Activated naive CD8-positive, alpha-beta T cell treated with anti-CD3 and anti-CD28 coated beads for 36 hours (primary cell): ENCODE data around the gene PCDHGA1. TPM values are rescaled to one million over a fixed set of nuclear protein-coding genes. Genes with fewer than 3 reads are reported as not detected.
"Not testable (repeated sequence)": the region's sequence is repeated elsewhere in the genome, so short reads cannot be mapped to it uniquely, and the experiment has no call there.

Experiments used
- DNase-seq: peaks from one replicate; pipeline ENCODE4 v3.0.0; 2021
- H3K27ac Mint-ChIP-seq: one replicate; pipeline ENCODE4 v1.8.0; 2022; ENCODE audit warnings: mild to moderate bottlenecking, moderate library complexity, mixed read lengths
- H3K27me3 Mint-ChIP-seq: one replicate; pipeline ENCODE4 v1.8.0; 2022; ENCODE audit warnings: mild to moderate bottlenecking, mixed read lengths
- H3K36me3 Mint-ChIP-seq: one replicate; pipeline ENCODE4 v1.8.0; 2021; ENCODE audit warnings: mild to moderate bottlenecking, mixed read lengths
- H3K4me1 Mint-ChIP-seq: one replicate; pipeline ENCODE4 v1.8.0; 2021; ENCODE audit warnings: mixed read lengths
- H3K4me3 Mint-ChIP-seq: one replicate; pipeline ENCODE4 v1.8.0; 2022; ENCODE audit warnings: mild to moderate bottlenecking, moderate library complexity, mixed read lengths
- H3K9me3 Mint-ChIP-seq: one replicate; pipeline ENCODE4 v1.8.0; 2022; ENCODE audit warnings: mixed read lengths
- total RNA-seq, 2 experiments: library from RNA; stranded (reverse); gene quantifications; one replicate each; pipeline ENCODE4 v1.2.3, GENCODE V29; 2021

The PCDHGA1 gene
- total RNA-seq, 2 experiments from 2014 or later, result not detected

DNA sequence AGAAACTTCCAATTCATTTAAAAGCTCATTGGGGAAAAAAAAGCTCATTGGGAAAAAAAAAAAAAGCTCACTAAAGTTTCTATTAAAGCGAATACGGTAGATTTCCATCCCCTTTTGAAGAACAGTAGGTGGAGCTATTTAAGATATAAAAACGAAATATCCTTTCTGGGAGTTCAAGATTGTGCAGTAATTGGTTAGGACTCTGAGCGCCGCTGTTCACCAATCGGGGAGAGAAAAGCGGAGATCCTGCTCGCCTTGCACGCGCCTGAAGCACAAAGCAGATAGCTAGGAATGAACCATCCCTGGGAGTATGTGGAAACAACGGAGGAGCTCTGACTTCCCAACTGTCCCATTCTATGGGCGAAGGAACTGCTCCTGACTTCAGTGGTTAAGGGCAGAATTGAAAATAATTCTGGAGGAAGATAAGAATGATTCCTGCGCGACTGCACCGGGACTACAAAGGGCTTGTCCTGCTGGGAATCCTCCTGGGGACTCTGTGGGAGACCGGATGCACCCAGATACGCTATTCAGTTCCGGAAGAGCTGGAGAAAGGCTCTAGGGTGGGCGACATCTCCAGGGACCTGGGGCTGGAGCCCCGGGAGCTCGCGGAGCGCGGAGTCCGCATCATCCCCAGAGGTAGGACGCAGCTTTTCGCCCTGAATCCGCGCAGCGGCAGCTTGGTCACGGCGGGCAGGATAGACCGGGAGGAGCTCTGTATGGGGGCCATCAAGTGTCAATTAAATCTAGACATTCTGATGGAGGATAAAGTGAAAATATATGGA is 100.2 kb downstream of the PCDHGA1 start, which contains the start of gene PCDHGA12:
TSS of gene PCDHGA12 (plus strand) at position 176 of the 782 bp plus-strand sequence. CDS start at position 429, 253 bp downstream.
- H3K27ac Mint-ChIP-seq, result no peak within 1 kb of the TSS
- peaks cover 28% of the 10 kb centered on the region for H3K9me3 Mint-ChIP-seq
- H3K36me3 Mint-ChIP-seq, result peaks cover 26% of the 10 kb centered on the region
- DNase-seq, result peak; percentile 38
- H3K27me3 Mint-ChIP-seq, result peaks cover 85% of the 10 kb centered on the region
- peaks cover 6% of the 10 kb centered on the region for H3K4me1 Mint-ChIP-seq
- peak within 1 kb of the TSS; percentile 44 for H3K4me3 Mint-ChIP-seq

DNA sequence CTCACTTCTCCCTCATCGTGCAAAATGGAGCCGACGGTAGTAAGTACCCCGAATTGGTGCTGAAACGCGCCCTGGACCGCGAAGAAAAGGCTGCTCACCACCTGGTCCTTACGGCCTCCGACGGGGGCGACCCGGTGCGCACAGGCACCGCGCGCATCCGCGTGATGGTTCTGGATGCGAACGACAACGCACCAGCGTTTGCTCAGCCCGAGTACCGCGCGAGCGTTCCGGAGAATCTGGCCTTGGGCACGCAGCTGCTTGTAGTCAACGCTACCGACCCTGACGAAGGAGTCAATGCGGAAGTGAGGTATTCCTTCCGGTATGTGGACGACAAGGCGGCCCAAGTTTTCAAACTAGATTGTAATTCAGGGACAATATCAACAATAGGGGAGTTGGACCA is 101.0 kb downstream of the PCDHGA1 start:
- H3K4me3 Mint-ChIP-seq, result peak overlapping the region; percentile 44
- peaks cover 26% of the 10 kb centered on the region for H3K36me3 Mint-ChIP-seq
- H3K27ac Mint-ChIP-seq, result no peak overlapping the region
- no peak for DNase-seq
- H3K27me3 Mint-ChIP-seq, result peaks cover 81% of the 10 kb centered on the region
- peaks cover 6% of the 10 kb centered on the region for H3K4me1 Mint-ChIP-seq
- peaks cover 28% of the 10 kb centered on the region for H3K9me3 Mint-ChIP-seq

DNA sequence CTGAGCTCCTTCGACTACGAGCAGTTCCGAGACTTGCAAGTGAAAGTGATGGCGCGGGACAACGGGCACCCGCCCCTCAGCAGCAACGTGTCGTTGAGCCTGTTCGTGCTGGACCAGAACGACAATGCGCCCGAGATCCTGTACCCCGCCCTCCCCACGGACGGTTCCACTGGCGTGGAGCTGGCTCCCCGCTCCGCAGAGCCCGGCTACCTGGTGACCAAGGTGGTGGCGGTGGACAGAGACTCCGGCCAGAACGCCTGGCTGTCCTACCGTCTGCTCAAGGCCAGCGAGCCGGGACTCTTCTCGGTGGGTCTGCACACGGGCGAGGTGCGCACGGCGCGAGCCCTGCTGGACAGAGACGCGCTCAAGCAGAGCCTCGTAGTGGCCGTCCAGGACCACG is 102.0 kb downstream of the PCDHGA1 start:
- H3K4me3 Mint-ChIP-seq, DNase-seq, H3K4me1 Mint-ChIP-seq, H3K27ac Mint-ChIP-seq: not testable (repeated sequence)
- Mint-ChIP-seq H3K27me3 (peaks cover 75% of the 10 kb centered on the region), H3K36me3 (peaks cover 26% of the 10 kb centered on the region), H3K9me3 (peaks cover 29% of the 10 kb centered on the region)

DNA sequence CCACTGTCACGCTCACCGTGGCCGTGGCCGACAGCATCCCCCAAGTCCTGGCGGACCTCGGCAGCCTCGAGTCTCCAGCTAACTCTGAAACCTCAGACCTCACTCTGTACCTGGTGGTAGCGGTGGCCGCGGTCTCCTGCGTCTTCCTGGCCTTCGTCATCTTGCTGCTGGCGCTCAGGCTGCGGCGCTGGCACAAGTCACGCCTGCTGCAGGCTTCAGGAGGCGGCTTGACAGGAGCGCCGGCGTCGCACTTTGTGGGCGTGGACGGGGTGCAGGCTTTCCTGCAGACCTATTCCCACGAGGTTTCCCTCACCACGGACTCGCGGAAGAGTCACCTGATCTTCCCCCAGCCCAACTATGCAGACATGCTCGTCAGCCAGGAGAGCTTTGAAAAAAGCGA is 102.4 kb downstream of the PCDHGA1 start:
- peaks cover 73% of the 10 kb centered on the region for H3K27me3 Mint-ChIP-seq
- H3K4me3 Mint-ChIP-seq, DNase-seq, H3K4me1 Mint-ChIP-seq, H3K27ac Mint-ChIP-seq: not testable (repeated sequence)
- H3K36me3 Mint-ChIP-seq, result peaks cover 26% of the 10 kb centered on the region
- peaks cover 29% of the 10 kb centered on the region for H3K9me3 Mint-ChIP-seq

DNA sequence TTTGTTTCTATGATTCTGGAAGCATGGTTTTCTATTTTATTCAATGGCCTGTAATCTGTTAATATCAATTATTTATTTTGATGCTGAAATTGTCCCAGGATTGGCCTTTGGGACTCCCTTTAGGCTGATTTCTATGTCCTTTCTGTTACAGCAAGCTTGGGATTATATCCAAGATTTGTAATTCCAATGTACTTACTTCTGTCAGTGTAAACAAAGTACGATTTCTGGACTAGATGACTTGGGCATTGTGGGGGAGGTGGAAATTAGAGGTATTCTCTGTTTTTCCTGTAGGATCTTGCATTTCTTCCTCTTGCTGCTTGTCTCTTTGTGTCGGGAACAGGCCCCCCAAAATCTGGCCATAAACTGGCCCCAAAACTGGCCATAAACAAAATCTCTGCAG is 103.7 kb downstream of the PCDHGA1 start:
- no peak for DNase-seq
- Mint-ChIP-seq H3K4me3 (no peak overlapping the region), H3K27me3 (peaks cover 64% of the 10 kb centered on the region), H3K27ac (no peak overlapping the region), H3K36me3 (peaks cover 22% of the 10 kb centered on the region), H3K4me1 (peaks cover 6% of the 10 kb centered on the region), H3K9me3 (peaks cover 25% of the 10 kb centered on the region)

DNA sequence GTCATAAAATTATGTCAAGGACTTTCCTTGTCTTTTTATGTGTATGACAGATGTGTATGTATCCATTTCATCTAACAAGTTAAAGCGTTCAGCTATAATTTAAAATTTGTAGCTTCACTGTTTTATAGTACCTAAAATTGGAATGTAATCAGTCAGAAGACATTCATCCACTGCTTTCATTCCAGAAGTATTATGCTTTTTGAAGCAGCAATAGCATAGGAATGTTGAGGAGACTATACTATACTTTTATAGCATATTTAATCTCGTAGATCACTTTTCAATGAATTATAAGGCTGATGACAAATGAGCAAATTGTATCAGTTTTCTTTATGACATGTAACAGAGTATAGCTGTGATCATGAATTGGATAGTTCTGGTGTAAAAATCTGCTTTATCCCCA is 106.9 kb downstream of the PCDHGA1 start:
- Mint-ChIP-seq H3K27ac (no peak overlapping the region), H3K9me3 (peaks cover 18% of the 10 kb centered on the region), H3K27me3 (peaks cover 44% of the 10 kb centered on the region), H3K4me3 (no peak overlapping the region), H3K4me1 (no peaks in the 10 kb centered on the region), H3K36me3 (peaks cover 6% of the 10 kb centered on the region)
- no peak for DNase-seq

DNA sequence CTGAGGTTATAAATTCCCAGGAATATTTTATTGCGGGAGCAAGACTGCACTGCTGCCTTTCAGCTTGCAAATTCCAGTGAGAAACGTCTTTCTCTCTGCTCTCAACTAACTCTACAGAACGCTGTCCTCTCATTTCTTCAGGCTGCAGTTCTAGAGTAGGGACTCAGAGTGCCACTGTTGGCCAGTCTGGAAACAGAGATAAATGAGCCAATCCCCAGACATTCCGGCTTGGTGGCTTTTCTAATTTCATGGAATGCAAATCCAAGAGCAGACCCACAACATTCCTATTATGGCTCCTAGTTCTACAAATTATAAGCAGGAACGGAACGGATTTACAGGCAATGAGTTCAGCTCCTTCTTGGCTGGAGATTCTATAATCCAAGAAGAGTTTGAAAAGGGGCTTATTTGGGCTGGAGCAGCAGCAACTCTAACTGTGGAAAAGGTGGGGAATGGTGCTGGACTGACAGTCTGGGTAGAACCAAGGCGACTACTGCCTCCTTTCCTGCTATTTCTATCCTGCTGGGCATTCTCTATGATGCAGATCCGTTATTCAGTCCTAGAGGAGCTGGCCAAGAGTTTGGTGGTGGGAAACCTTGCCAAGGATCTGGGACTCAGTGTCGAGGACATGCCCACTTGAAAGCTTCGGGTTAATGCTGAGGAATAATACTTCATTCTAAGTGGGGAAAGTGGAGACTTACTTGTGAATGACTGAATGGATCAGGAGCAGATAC is 109.3 kb downstream of the PCDHGA1 start:
- Mint-ChIP-seq H3K9me3 (peaks cover 10% of the 10 kb centered on the region), H3K4me1 (no peaks in the 10 kb centered on the region), H3K36me3 (no peaks in the 10 kb centered on the region), H3K27ac (no peak overlapping the region), H3K27me3 (peaks cover 27% of the 10 kb centered on the region), H3K4me3 (no peak overlapping the region)
- DNase-seq, result no peak

DNA sequence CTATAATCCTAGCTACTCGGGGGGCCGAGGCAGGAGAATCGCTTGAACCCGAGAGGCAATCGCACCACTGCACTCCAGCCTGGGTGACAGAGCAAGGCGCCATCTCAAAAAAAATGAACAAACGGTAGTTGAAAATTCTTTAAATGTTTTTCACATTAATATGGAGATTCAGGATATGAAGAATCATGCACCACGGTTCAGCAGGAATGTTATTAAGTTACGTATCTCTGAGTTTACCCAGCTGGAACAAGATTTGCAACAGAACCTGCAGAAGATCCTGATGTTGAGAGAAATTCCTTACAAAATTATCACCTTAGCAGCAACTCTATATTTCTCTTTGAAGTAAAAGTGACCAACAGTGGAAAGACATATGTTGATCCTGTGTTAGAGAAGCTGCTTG is 110.0 kb downstream of the PCDHGA1 start:
- Mint-ChIP-seq H3K36me3 (no peaks in the 10 kb centered on the region), H3K27me3 (peaks cover 23% of the 10 kb centered on the region), H3K4me3 (no peak overlapping the region), H3K4me1 (no peaks in the 10 kb centered on the region), H3K9me3 (peaks cover 11% of the 10 kb centered on the region), H3K27ac (no peak overlapping the region)
- no peak for DNase-seq

DNA sequence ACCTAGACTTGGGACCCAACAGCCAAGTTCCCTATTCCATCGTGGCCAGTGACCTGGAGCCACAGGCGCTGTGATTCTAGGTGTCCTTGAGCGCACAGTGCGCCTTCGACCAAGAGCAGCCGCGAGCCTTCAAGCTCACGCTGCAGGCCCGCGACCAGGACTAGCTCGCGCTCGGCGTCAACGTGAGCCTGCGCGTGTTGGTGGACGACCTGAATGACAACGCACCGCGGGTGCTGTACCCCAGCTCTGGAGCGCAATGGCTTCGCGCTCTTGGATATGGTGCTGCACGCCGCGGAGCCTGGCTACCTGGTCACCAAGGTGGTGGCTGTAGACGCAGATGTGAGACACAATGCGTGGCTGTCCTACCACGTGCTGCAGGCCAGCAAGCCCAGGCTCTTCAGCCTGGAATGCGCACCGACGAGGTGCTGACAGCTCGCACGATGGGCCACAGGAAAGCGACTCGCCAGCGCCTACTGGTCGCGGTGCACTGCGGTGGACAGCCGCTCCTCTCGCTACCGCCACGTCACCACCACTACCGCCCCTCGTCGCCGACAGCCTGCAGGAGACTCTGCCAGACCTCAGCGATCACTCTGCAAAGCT is 111.4 kb downstream of the PCDHGA1 start:
- Mint-ChIP-seq H3K27me3 (peaks cover 23% of the 10 kb centered on the region), H3K36me3 (no peaks in the 10 kb centered on the region), H3K4me1 (no peaks in the 10 kb centered on the region), H3K4me3 (no peak overlapping the region), H3K27ac (no peak overlapping the region), H3K9me3 (peaks cover 10% of the 10 kb centered on the region)
- DNase-seq, result no peak

DNA sequence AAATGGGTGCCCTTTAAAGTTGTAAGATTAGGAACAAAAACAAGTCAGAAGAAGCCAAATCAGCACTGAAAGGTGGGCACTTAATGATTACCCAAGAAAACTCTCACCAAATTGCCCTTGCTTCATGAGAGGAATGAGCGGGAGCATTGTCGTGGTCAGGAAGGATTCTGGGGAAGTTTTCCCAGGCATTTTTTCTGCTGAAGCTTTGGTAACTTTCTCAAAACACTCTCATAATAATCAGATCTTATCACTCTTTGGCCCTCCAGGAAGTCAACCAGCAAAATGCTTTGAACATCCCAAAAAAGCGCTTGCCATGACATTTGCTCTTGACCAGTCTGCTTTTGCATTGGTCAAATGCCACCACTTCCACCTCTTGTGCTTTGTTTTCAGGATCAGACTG is 135.0 kb downstream of the PCDHGA1 start:
- peaks cover 5% of the 10 kb centered on the region for H3K9me3 Mint-ChIP-seq
- H3K4me3 Mint-ChIP-seq, result no peak overlapping the region
- H3K36me3 Mint-ChIP-seq, result no peaks in the 10 kb centered on the region
- H3K27ac Mint-ChIP-seq, result no peak overlapping the region
- no peak for DNase-seq
- H3K4me1 Mint-ChIP-seq, result no peaks in the 10 kb centered on the region
- H3K27me3 Mint-ChIP-seq, result peaks cover 25% of the 10 kb centered on the region

DNA sequence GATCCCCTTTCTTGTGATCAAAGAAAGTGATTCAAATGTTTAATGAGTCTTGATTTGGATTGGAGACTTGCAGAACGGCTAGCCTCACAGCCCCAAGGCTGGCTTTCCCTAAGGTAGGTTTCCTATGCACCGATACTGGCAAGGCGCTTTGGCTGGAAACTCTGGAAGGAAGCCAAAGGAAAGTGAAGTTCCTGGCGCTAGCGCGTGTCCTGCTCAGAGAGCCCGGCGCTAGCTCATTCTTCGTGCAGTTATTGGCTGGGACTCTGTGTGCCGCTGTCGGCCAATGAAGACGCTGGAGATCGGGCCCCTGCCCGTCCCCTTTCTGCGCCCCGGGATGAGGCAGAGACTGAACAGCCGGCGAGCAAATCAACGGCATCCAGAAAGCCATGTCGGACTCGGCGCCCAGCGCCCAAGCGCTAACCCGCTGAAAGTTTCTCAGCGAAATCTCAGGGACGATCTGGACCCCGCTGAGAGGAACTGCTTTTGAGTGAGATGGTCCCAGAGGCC is 145.4 kb downstream of the PCDHGA1 start, which contains the start of gene PCDHGC3:
TSS of gene PCDHGC3 (plus strand) at position 342 of the 507 bp plus-strand sequence. CDS start at position 493, 151 bp downstream.
- peak; percentile 57 for DNase-seq

DNA sequence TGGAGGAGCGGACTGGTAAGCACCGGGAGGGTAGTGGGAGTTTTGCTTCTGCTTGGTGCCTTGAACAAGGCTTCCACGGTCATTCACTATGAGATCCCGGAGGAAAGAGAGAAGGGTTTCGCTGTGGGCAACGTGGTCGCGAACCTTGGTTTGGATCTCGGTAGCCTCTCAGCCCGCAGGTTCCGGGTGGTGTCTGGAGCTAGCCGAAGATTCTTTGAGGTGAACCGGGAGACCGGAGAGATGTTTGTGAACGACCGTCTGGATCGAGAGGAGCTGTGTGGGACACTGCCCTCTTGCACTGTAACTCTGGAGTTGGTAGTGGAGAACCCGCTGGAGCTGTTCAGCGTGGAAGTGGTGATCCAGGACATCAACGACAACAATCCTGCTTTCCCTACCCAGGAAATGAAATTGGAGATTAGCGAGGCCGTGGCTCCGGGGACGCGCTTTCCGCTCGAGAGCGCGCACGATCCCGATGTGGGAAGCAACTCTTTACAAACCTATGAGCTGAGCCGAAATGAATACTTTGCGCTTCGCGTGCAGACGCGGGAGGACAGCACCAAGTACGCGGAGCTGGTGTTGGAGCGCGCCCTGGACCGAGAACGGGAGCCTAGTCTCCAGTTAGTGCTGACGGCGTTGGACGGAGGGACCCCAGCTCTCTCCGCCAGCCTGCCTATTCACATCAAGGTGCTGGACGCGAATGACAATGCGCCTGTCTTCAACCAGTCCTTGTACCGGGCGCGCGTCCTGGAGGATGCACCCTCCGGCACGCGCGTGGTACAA is 146.0 kb downstream of the PCDHGA1 start:
- Mint-ChIP-seq H3K27ac (no peak overlapping the region), H3K27me3 (peaks cover 66% of the 10 kb centered on the region), H3K9me3 (no peaks in the 10 kb centered on the region), H3K4me3 (peak overlapping the region; percentile 87), H3K4me1 (peaks cover 20% of the 10 kb centered on the region), H3K36me3 (no peaks in the 10 kb centered on the region)
- no peak for DNase-seq

More for the DNA sequence above, 145.4 kb downstream of the PCDHGA1 start, which contains the start of gene PCDHGC3:
- peaks cover 60% of the 10 kb centered on the region for H3K27me3 Mint-ChIP-seq
- peaks cover 20% of the 10 kb centered on the region for H3K4me1 Mint-ChIP-seq
- H3K27ac Mint-ChIP-seq, result no peak within 1 kb of the TSS
- H3K9me3 Mint-ChIP-seq, result no peaks in the 10 kb centered on the region
- peak within 1 kb of the TSS; percentile 87 for H3K4me3 Mint-ChIP-seq
- H3K36me3 Mint-ChIP-seq, result no peaks in the 10 kb centered on the region

DNA sequence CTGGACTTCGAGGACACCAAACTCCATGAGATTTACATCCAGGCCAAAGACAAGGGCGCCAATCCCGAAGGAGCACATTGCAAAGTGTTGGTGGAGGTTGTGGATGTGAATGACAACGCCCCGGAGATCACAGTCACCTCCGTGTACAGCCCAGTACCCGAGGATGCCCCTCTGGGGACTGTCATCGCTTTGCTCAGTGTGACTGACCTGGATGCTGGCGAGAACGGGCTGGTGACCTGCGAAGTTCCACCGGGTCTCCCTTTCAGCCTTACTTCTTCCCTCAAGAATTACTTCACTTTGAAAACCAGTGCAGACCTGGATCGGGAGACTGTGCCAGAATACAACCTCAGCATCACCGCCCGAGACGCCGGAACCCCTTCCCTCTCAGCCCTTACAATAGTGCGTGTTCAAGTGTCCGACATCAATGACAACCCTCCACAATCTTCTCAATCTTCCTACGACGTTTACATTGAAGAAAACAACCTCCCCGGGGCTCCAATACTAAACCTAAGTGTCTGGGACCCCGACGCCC is 146.8 kb downstream of the PCDHGA1 start:
- Mint-ChIP-seq H3K36me3 (no peaks in the 10 kb centered on the region), H3K9me3 (no peaks in the 10 kb centered on the region), H3K27me3 (peaks cover 72% of the 10 kb centered on the region), H3K4me3 (peak overlapping the region; percentile 87), H3K4me1 (peaks cover 20% of the 10 kb centered on the region), H3K27ac (no peak overlapping the region)
- DNase-seq, result no peak

DNA sequence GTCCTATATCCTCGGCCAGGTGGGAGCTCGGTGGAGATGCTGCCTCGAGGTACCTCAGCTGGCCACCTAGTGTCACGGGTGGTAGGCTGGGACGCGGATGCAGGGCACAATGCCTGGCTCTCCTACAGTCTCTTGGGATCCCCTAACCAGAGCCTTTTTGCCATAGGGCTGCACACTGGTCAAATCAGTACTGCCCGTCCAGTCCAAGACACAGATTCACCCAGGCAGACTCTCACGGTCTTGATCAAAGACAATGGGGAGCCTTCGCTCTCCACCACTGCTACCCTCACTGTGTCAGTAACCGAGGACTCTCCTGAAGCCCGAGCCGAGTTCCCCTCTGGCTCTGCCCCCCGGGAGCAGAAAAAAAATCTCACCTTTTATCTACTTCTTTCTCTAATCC is 147.5 kb downstream of the PCDHGA1 start:
- DNase-seq, result no peak
- H3K36me3 Mint-ChIP-seq, result no peaks in the 10 kb centered on the region
- H3K27me3 Mint-ChIP-seq, result peaks cover 77% of the 10 kb centered on the region
- no peak overlapping the region for H3K4me3 Mint-ChIP-seq
- no peak overlapping the region for H3K27ac Mint-ChIP-seq
- no peaks in the 10 kb centered on the region for H3K9me3 Mint-ChIP-seq
- H3K4me1 Mint-ChIP-seq, result peaks cover 20% of the 10 kb centered on the region
